Measurements from ENCODE around the gene ZNF512B.
A peak's percentile ranks its signal among the peaks of the same experiment; 100 is the strongest.
"Not testable (repeated sequence)": the region's sequence is repeated elsewhere in the genome, so short reads cannot be mapped to it uniquely, and the experiment has no call there.

The ZNF512B gene

DNA sequence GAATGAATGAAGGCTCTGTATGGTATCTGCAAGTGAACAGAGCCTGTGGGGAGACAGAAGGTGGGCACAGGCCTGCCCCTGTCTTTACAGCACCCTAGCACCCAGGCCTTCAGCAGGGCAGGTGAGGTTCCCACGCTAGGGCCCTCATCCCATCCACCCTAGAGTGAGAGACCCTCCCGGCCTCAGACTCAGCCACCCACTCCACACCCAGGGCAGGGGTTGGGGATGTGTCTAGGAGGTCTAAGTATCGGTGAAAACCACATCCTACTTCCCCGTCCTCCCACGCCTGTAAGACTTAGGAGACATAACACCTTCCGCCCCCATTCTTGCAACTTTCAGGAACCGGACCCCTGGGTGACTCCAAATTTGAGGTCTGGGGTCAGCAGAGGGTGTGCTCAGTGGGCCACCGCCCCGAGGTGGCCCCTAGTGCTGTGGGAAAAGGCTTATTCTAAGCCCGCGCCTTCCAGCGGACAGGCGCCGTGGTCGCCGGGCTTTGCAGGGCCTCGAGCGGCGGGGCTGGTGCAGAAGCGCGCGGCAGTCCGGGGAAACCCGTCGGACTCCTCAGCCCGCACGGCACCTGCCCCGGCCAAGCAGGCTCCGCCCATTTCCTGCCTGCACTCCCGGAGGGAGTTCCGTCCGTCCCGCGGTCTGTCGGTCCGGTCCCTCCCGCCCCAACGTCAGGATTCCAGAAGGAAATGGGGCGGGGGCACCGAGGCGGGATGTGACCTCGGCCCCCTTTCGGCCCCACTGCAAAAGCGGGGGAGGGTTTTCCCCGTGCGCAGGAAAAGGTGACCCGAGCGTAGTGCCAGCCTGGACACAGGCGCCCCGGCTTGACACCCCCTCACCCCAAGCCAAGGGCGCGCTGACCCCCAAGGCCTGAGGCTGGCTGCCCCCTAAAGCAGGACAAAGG lies 8.8 kb upstream of the ZNF512B start:
- DNase-seq, result peak; percentile 63

DNA sequence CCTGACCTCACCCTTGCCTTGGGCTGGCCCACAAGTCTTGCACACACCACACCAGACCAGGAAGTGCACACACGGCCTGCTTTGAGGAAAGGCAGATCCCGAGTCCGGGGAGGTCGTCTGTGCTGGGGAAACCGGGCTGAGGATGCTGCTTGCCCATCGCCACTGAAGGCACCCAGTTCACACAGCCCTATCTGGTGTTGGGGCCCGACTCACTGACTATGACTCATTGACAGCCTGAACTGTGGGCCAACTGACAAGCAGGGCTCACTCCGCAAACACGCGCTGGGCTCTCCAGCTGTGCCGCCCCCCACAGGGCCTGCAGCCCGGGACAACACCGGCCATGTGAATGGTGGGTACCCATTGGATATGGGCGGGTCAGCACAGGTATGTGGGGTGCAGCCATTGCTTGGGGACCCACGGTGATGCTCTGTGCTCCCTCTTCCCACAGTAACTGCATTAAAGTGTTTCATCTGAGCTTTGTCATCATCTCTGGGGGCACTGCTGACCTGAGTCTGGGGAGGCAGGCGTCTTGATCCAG lies 8.1 kb upstream of the ZNF512B start:
- DNase-seq, result peak; percentile 51

DNA sequence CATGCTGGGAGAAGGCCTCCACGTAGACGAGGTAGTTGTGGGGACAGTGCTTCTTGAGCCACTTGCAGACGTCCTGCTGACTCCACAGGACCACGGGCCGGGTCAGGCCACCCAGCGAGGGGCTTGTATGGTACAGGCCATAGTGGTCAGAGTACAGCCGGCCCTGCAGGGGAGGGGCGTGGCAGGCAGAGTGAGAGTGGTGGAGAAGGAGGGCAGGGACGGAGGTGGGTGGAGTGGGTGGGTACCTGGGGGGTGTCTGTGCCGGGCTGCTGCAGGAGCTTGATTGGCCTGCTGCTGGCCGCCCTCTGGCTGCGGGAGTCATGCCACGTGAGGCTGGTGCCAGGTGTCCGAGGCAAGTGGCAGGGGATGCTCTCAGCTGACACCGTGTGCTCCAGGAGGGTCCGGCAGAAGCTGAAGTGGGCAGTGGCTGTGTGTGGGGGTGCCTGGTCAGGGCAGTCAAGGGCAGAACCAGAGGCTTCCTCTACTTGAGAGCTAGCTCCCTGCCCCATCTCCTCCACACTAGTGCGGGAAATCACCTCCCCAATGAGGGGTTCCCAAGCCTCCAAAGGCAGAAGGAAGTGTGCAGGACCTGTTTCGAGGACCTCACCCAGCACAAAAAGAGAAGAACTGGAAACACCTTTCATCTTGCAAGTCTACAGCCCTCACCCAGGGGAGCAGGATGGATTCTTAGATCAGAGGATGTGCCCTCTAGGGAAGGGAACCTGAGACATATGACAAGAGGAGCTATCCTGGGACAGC lies 7.4 kb upstream of the ZNF512B start:
- DNase-seq, result no peak

DNA sequence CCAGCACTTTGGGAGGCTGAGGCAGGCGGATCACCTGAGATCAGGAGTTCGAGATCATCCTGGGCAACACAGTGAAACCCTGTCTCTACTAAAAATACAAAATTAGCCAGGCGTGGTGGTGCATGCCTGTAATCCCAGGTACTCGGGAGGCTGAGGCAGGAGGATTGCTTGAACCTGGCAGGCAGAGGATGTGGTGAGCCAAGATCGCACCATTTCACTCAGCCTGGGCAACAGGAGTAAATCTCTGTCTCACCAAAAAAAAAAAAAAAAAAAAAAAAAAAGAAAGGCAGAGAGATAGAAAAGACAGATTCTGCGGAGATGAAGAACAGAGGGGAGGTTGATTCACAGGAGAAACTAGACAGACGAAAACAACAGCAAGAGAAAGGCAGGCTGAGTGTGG lies 6.8 kb upstream of the ZNF512B start:
- not testable (repeated sequence) for DNase-seq

DNA sequence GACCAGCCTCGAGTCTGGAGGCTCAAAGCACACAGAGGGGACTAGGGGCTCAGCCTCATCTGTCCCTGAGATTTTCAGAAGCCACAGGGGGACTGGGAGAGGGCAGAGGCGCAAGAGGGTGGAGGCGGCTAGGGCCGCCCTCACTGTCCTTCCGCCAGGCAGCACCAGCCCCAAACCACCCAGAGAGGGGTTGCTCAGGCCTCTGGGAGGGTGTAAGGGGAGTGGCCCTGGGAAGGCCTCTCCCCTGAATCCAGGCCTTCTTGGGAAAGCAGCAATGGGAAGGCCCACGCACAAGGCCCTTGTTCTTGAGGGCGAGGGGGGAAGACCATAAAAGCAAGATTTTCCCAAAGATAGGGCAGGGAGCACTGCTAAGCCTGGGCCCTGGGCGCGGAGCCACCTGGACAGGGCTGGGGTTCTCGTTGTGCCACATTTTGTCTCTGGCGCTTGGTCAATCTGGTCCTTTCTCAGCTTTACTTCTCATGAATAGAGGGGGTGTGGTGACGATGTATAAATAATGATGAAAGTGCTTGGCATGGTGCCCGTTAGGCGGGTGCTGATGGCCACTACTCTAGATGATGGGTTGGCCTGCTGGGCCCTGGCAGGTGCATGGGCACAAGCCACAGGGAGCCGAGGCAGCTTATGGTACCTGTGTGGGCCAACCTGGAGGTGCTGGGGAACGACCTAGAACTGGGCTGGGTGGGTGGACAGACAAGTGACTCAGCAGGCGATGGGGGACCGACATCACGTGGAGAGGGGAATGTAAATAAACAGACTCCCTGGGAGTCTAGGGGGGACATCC lies 4.9 kb upstream of the ZNF512B start:
- DNase-seq, result no peak

DNA sequence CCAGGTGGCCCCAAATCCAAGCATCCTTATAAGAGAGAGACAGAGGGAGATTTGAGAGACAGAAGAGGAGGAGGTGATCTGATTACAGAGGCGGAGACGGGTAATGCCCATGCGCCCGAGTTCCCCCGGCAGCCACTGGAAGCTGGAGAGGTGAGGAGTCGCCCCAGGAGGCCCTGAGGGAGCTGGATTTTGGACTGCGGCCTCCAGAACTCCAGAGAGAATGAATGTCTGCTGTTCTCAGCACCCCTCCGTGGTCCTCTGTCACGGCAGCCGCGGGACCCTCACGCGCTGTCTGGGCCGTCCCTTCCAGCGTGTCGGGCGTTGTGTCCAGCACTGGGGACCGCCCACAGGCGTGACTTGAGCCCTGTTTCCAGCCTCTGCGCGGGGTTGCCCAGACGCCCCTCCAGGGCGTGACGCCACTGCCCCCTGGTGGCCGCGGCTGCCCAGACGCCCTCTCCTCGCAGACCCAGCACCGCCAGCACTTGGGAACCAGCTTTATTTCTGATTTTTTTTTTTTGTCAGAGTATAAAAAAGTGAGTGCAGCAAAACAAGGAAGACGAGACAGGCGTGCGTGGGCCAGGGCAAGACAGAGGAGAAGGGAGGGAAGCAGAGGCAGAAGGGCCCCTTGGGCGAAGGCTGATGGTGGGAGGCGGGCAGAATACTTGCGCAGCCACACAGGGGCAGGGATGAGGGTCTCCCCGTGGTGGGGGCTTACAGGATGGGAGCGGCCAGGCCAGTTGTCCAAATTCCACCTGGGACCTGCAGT lies 4.1 kb upstream of the ZNF512B start:
- DNase-seq, result peak; percentile 77

DNA sequence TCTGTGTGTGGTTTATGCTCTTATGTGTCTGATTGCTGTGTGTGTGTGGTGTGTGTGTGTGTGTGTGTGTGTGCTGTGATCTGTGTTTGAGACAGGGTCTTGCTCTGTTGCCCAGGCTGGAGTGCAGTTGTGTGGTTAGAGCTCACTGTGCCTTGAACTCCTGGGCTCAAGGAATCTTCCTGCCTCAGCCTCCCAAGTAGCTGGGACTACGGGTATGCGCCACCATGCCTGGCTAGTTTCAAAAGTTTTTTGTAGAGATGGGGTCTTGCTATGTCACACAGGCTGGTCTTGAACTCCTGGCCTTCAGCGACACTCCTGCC lies 3.4 kb upstream of the ZNF512B start:
- DNase-seq, result no peak

DNA sequence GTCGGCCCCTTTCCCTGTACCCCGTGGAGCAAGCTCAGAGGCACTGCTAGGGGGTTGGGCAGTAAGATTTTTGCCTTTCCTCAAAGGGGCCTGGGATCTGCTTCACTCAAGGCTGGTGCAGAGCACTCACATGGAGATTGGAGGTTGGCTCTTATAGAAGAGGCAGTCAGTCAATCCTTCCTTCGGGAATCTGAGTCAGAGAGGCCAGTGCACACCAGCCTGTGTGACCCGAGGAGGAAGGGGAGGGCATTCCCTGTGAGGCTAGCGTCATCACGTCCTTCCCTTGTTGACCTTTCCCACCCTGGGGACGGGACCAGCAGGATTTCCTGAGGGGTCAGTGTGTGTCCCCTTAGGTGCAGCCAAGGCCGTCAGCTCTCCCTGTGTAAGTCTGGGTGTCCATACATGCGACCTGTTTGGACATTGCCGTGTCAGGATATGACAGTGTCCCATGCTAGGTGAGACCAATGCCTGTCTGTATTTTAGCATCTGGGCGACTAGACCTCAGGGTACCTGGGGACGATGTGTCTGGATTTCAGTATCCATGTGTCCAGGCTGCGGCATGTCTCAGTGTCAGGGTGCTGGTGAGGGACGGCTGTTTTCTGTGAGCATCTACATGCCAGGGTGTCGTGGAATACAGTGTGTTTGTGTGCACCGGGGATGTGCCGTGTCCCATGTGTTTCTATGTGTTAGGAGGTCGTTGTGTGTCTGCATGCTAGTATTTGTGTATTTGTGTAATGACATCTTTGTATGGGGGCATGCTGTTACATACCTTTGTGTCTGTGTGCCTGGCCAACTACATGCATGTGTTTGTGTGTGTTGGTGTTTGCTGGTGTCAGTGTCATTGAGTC lies 2.8 kb upstream of the ZNF512B start:
- no peak for DNase-seq

DNA sequence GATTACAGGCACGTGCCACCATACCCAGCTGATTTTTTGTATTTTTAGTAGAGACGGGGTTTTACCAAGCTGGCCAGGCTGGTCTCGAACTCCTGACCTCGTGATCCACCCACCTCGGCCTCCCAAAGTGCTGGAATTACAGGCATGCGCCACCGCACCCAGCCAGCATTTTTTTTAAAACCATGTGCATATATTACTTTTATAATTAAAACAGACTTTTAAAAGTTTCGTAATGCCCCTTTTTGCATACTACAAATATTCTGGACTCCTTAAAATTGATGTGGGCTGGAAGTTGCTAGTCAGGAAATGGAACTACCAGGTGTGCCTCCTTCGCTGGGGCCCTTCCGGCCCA lies 2.2 kb upstream of the ZNF512B start:
- DNase-seq, result not testable (repeated sequence)

DNA sequence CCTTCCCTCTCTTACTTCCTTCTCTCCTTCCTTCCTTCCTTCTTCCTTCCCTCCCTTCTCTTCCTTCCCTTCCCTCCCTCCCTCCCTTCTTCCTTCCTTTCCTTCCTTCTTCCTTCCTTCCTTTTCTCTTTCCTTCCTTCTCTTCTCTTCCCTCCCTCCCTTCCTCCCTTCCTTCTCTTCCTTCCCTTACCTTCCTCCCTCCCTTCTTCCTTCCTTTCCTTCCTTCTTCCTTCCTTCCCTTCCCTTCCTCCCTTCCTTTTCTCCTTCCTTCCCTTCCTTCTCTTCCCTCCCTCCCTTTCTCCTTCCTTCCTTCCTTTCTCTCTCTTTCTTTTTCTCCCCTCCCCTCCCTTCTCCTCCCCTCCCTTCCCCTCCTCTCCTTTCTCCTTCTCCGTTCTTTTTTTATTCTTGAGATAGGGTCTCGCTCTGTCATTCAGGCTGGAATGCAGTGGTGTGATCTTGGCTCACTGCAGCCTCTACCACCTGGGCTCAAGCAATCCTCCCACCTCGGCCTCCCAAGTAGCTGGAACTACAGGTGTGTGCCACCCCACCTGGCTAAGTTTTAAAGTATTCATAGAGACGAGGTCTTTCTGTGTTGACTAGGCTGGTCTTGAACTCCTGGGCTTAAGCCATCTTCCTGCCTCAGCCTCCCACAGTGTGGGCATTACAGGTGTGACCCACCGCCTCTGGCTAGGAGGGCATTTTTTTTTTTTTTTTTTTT lies 1.1 kb upstream of the ZNF512B start:
- no peak for DNase-seq

DNA sequence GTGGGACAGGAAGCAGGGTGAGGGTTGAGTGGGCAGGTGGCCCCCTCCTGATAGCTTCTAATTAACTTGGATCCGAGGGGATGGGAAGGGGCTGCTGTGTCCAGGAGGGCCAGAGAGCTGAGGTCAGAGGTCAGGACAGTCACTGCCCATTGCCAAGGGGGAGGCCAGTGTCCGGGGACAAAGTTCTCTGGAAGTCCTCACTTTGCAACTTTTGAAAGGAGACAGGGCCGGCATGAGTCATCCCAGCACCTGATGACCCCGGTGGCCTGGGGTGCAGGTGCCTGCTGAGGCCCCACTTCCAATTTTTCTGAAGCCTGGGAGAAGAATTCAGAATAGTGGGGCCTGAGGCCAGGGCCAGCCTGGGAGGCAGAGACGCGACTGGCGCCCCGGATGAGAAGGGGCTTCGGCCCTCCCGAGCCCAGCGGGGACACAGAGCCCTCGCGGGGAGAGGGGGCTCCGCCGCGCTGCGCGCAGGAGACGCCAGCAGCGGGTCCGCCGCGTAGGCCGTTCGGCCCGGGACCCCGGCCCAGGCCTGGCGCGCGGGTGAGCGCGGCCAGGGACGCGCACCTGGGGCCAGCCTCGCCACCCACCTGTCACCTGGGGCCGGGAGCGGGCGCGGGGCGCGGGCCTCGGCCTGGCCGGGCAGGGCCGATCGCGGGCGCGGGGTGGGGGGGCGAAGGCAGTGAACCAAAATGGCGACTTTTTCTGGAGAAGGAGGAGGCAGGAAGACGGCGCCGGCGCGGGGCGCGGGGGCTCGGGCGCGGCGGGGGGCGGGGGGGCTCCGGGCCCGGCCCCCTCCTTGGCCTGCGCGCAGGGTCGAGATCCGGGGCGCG lies 586 bp downstream of the ZNF512B start:
- DNase-seq, result peak; percentile 44

DNA sequence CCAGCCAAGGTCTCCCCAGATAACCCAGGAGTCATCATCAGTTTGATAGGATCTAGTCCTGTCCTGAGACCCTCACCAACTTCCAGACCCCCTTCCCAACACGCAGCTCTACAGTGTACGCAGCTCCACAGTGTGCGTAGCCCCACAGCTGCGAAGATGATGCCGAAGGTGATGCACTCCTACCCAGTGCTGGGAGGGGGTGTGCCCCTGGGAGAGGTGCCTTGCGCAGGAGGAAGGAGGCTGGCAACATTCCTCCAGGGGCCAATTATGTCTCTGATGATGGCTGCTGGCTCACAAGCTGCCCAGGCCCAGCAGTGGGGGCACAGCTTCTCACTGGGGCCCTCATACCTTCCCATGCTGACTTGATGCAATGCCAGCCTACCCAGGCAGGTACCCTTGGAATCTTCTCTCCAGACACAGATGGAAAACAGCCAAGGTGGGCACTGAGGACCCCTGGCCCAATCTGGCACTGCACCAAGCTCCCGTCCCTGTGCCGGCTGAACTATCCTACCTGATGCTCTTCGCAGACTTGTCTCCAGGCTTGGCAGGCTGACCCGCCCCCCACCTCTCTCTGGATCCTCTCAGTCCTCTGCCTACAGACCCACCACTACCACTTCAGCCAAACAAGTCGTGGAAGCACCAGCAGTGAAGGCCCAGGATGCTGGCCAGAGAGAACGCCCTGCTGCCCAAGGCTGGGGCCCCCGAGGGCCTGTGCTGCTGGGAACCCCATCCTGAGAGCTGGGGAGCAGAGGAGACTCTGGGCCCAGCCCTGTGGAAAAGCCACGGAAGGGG lies 1.4 kb downstream of the ZNF512B start:
- DNase-seq, result no peak

DNA sequence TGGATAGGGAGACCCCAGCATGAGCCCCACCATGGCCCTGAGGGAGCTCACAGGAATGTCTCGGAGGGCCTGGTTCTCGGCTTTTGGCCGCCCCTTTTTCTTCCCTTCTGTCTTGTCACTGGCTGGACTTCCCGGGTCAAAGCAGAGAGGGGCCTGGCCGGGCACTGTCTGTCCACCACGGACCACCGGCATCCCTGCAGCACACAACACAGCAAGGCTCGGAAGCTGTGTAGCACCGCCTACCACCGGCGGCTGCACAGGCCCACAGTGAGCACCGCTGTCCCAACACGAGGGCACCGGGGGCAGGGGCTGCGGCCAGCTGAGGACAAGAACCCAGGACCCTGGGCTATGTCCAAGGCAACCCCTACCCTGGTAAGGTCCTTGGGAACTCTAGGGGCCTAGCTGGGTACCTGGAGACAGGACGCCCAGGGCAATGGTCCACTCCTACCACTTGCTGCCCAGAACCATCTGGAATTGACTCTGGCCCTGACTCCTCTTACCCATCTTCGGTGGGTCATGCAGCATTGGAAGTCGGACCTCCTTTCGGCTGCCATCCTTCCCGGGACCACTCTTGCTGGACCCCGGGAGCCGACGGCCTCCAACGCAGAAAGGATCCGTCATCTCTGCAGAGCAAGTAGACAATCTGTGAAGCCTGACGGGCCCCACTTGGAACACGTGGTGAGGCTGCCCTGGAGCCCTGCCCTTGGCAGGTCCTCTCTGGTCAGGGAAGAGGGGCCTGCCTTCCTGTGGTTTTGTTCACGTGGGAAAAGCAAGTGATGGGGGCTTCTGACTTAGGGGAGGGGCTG lies 2.2 kb downstream of the ZNF512B start:
- no peak for DNase-seq

DNA sequence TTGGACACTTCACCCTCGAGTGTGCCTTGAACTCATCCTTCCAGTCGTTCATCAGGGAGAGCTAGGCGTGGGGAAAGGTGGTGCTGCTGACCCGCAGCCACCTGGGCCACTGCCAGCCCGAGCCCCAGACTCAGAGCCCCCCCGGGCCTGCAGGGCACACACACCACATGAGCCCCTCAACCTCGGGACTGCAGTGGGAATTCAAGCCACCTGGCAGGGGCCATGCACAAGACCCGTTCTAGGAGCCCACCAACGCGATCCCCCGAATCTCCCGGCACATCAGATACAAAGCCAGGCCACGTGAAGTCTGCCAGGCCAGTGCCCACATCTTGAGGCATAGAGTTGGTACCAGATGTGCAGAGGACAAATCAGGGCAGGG lies 2.8 kb downstream of the ZNF512B start:
- DNase-seq, result no peak

DNA sequence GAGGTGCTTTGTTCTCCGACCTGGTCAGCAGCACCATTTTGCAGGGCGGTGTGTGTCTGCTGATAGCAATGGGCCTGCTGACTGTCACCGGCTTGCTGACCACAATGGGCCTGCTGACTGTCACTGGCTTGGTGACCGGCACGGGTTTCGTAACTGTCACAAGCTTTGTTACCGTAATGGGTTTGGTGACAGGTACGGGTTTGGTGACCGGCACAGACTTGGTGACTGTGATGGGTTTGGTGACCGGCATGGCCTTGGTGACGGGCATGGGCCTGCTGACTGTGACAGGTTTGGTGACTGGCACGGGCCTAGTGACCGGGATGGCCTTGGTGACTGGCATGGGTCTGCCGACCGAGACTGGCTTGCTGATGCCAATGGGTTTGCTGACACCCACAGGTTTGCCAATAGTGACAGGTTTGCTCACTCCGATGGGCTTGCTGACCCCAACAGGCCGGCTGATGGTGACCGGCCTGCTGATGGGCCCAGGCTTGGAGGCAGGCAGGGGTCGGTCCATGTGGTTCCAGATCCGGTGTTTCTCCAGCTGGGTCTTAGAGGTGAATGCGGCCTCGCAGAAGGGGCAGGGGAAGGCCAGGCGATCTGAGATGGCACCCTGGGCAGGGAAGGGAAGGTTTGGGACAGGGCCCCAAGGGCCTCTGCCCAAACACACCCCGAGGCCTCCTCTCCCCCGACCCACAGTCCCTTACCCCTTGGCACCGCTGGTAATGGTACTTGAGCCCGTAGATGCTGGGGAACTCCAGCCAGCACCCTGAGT lies 3.4 kb downstream of the ZNF512B start:
- DNase-seq, result no peak

DNA sequence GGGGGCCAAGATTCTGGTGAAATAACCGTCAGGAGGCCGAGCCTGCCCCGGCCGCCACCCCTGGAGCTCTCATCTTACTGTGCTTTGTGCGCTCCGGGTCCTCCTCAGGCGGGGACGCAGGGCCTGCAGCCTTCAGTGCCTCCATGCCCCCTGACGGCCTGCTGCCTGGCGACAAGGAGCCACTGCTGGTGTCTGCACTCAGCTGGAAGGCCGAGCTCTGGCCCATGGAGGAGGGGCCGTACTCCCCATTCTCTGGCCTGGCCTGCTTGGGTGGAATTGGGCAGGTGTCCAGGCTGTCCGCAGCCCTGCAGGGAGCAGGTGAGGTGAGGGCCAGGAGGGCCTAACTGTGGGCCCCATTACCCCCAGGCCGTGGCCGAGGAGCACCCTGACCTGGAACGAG lies 5.3 kb downstream of the ZNF512B start:
- no peak for DNase-seq

DNA sequence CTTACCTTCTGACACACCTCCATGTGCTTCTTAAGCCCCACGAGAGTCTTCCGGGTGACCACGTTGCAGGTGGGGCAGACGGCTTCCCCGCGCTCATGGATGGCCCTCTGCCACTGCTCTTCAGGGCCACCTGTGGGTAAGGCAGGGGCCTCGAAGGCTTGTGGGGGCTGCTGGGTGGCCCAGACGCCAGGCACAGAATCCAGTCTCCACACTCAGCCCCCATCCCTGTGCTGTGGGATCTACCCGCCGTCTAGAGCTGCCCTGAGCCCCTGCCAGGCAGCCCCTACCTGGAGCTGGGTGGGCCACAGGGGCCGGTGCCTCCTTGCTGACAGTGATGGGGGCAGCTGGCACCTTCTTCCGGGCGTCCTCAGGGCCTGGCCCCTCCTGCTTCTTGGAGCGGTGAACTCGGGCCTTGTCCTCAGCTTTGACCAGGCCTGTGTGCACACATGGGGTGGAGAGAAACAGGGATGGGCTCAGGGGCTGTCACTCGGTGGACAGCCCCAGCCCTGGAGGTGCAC lies 5.9 kb downstream of the ZNF512B start:
- no peak for DNase-seq

Data from CD4-positive, alpha-beta T cell treated with Interleukin-17A for 1 hour (primary cell).